ENCODE data around the gene AGXT.

AGXT gene

DNA sequence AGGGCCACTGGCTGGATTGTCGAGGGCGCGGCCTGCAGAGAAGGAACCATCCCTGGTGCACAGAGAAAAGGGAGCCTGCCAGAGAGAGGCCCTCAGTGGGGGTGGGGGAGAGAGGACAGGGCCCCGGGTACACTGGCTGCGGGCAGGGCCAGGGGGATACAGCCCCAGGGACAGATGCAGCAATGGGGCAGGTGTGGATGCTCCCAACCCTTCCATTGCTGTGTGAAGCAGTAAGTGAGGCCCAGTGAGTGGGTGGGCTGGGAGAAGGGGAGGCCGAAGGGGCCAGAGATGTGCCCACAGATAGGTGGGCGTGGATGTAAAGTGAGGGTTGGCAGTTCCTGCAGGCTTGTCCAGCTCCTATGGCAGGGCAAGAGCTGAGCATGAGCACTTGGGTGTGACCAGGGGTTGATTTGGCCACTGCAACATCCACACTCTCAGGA lies 7.4 kb downstream of the AGXT start:
- no peaks in the 10 kb centered on the region for H4K20me1 ChIP-seq (ENCODE audit: insufficient read depth, low read length)
- no peak overlapping the region for H3K4me2 ChIP-seq (ENCODE audit: low read length)
- no peaks in the 10 kb centered on the region for H3K9me2 ChIP-seq (ENCODE audit: low read depth, low read length)
- H3K27me3 ChIP-seq (ENCODE audit: insufficient read depth, low read length): no peaks in the 10 kb centered on the region
- no peaks in the 10 kb centered on the region for H3K9me3 ChIP-seq (ENCODE audit: low read length)
- no peak for TF ChIP-seq EZH2 (IDR thresholded peaks at IDR 0.05; ENCODE audit: borderline replicate concordance, low read length)
- TF ChIP-seq, protein P1, sequence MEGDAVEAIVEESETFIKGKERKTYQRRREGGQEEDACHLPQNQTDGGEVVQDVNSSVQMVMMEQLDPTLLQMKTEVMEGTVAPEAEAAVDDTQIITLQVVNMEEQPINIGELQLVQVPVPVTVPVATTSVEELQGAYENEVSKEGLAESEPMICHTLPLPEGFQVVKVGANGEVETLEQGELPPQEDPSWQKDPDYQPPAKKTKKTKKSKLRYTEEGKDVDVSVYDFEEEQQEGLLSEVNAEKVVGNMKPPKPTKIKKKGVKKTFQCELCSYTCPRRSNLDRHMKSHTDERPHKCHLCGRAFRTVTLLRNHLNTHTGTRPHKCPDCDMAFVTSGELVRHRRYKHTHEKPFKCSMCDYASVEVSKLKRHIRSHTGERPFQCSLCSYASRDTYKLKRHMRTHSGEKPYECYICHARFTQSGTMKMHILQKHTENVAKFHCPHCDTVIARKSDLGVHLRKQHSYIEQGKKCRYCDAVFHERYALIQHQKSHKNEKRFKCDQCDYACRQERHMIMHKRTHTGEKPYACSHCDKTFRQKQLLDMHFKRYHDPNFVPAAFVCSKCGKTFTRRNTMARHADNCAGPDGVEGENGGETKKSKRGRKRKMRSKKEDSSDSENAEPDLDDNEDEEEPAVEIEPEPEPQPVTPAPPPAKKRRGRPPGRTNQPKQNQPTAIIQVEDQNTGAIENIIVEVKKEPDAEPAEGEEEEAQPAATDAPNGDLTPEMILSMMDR (IDR thresholded peaks at IDR 0.05; ENCODE audit: low read length): no peak
- H2AFZ ChIP-seq (ENCODE audit: low read length): no peak overlapping the region
- no peak overlapping the region for H3K4me3 ChIP-seq (ENCODE audit: low read depth, low read length, poor library complexity, severe bottlenecking)
- no peaks in the 10 kb centered on the region for H3F3A ChIP-seq (ENCODE audit: insufficient read depth, low read length)
- no peak overlapping the region for H3K27ac ChIP-seq (ENCODE audit: low read depth, low read length, poor library complexity, severe bottlenecking)
- H3K9ac ChIP-seq (ENCODE audit: low read length): no peak overlapping the region
- H3K4me1 ChIP-seq (ENCODE audit: insufficient read depth, low read length, severe bottlenecking): no peaks in the 10 kb centered on the region
- H3K79me2 ChIP-seq (ENCODE audit: insufficient read depth, low read length): no peaks in the 10 kb centered on the region
- H3K36me3 ChIP-seq (ENCODE audit: insufficient read depth, low read length): no peaks in the 10 kb centered on the region

DNA sequence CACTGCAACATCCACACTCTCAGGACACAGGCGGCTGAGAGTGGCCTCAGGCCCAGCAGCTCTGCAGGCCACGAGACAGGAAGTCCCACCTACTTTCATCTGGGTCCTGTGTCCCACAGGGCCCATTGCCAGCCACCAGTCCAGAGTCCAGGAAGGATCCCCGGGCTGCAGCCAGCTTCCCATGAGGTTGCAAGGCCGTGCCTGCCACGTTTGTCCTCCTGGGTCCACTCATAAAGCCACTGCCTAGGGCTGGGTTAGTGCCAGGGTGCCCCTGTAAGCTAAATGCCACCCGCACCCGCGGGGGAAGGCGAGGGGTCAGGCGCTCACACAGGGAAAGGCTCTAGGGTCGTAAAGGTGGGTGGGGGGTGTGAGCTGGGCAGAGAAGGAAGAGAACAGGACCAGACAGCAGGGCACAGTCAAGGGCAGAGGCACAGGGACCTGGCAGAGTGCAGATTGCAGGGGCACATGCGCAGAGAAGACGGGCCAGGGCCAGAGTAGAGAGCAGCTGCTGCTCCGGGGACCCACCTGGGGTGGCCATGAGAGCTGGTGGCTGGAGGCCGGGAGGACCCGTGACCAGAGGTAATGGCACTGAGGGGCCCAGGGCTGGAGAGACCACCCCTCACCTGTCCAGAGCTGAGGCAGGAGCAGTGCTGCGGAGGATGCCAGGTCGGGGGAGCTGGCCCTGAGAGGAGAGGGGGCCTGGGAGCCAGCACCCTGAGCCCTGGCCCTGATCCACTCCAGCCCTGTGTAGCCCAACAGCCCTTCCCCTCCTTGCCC lies 8.0 kb downstream of the AGXT start:
- Histone ChIP-seq H3K27ac (ENCODE audit: low read depth, low read length, poor library complexity, severe bottlenecking) (no peak overlapping the region), H2AFZ (ENCODE audit: low read length) (no peak overlapping the region), H3K9me3 (ENCODE audit: low read length) (no peaks in the 10 kb centered on the region), H3K9ac (ENCODE audit: low read length) (no peak overlapping the region), H3K79me2 (ENCODE audit: insufficient read depth, low read length) (no peaks in the 10 kb centered on the region), H3K9me2 (ENCODE audit: low read depth, low read length) (no peaks in the 10 kb centered on the region), H3K27me3 (ENCODE audit: insufficient read depth, low read length) (no peaks in the 10 kb centered on the region), H3K4me2 (ENCODE audit: low read length) (no peak overlapping the region), H3K4me3 (ENCODE audit: low read depth, low read length, poor library complexity, severe bottlenecking) (no peak overlapping the region), H3K36me3 (ENCODE audit: insufficient read depth, low read length) (no peaks in the 10 kb centered on the region), H3K4me1 (ENCODE audit: insufficient read depth, low read length, severe bottlenecking) (no peaks in the 10 kb centered on the region), H3F3A (ENCODE audit: insufficient read depth, low read length) (no peaks in the 10 kb centered on the region), H4K20me1 (ENCODE audit: insufficient read depth, low read length) (no peaks in the 10 kb centered on the region)
- TF ChIP-seq, protein P1 (IDR thresholded peaks at IDR 0.05; ENCODE audit: low read length): no peak
- TF ChIP-seq EZH2 (IDR thresholded peaks at IDR 0.05; ENCODE audit: borderline replicate concordance, low read length): no peak

DNA sequence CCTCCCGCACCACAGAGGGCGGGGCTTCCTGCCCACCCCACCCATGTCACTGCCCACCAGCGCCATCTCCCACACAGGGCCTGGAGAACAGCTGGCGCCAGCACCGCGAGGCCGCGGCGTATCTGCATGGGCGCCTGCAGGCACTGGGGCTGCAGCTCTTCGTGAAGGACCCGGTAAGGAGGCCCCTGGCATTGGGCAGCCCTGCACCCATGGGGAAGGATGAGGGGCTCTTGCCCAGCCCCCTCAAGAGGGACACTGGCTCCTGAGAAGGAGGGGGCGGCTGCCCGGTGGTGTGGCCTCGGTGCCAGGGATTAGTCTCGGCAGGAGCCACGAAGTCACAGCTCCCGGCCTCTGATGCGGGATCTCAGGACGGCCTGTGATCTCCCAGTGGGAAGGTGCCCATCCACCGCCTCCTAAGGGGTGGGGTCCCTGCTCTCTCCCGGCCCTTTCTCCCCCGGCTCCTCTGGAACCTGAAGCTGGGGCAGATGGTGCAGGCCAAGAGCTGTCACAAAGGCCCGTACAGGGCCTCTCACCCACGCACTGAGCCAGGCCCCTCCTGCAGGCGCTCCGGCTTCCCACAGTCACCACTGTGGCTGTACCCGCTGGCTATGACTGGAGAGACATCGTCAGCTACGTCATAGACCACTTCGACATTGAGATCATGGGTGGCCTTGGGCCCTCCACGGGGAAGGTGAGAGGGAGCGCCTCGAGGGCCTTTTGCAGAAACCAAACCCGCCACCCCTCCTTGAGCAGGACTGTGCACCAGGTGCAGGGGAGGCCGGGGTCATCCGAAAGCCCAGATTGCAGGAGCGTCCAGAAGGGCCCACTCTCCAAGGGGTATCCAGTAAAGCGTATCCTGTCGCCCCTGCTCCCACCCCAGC lies 9.1 kb downstream of the AGXT start:
- no peak overlapping the region for H3K4me3 ChIP-seq (ENCODE audit: low read depth, low read length, poor library complexity, severe bottlenecking)
- H3K79me2 ChIP-seq (ENCODE audit: insufficient read depth, low read length): no peaks in the 10 kb centered on the region
- H2AFZ ChIP-seq (ENCODE audit: low read length): no peak overlapping the region
- no peaks in the 10 kb centered on the region for H3K27me3 ChIP-seq (ENCODE audit: insufficient read depth, low read length)
- H3K4me2 ChIP-seq (ENCODE audit: low read length): no peak overlapping the region
- H3K9ac ChIP-seq (ENCODE audit: low read length): no peak overlapping the region
- no peaks in the 10 kb centered on the region for H3K4me1 ChIP-seq (ENCODE audit: insufficient read depth, low read length, severe bottlenecking)
- no peaks in the 10 kb centered on the region for H3F3A ChIP-seq (ENCODE audit: insufficient read depth, low read length)
- no peaks in the 10 kb centered on the region for H3K9me3 ChIP-seq (ENCODE audit: low read length)
- no peak overlapping the region for H3K27ac ChIP-seq (ENCODE audit: low read depth, low read length, poor library complexity, severe bottlenecking)
- H3K9me2 ChIP-seq (ENCODE audit: low read depth, low read length): no peaks in the 10 kb centered on the region
- H4K20me1 ChIP-seq (ENCODE audit: insufficient read depth, low read length): no peaks in the 10 kb centered on the region
- H3K36me3 ChIP-seq (ENCODE audit: insufficient read depth, low read length): no peaks in the 10 kb centered on the region
- TF ChIP-seq EZH2 (IDR thresholded peaks at IDR 0.05; ENCODE audit: borderline replicate concordance, low read length): no peak
- TF ChIP-seq, protein P1 (IDR thresholded peaks at IDR 0.05; ENCODE audit: low read length): no peak

Measured in OCI-LY1 (cell line).